Measurements from ENCODE around the gene DYNC1H1.

The DYNC1H1 gene

DNA sequence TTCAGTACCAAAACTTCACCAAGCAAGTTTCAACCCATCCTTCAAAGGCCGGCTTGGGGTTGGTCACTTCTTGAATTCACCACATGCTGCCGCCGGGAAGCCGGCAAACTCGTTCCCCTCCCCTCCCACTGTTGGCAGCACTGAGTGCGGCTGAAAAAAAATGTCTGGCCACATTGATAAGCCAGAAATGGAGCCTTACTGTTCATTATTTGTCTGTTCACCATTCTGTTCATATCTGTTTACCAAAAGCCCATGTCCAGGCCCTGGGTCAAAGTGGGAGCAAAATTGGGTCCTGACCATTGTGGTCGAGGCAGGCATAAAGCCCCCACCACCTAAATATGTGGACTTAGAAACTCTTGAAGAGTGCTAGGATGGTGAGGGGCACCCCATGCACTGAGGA, 129.7 kb downstream of the DYNC1H1 start:
- Histone ChIP-seq H3K36me3 (ENCODE audit: control insufficient read depth, low read length) (no peaks in the 10 kb centered on the region), H3K4me3 (ENCODE audit: low read length) (no peak overlapping the region), H3K27me3 (ENCODE audit: control insufficient read depth, low read length) (no peaks in the 10 kb centered on the region), H3K4me2 (ENCODE audit: low read length) (no peak overlapping the region), H3K79me2 (ENCODE audit: control insufficient read depth, low read length) (no peaks in the 10 kb centered on the region), H3K9me2 (replicated peaks; ENCODE audit: control insufficient read depth, low read length) (no peaks in the 10 kb centered on the region), H3K27ac (ENCODE audit: low read depth, low read length) (no peak overlapping the region), H4K20me1 (ENCODE audit: control insufficient read depth, insufficient read depth, low read depth, low read length) (no peaks in the 10 kb centered on the region), H3K9me3 (ENCODE audit: control insufficient read depth, insufficient read depth, low read length) (no peaks in the 10 kb centered on the region), H3K4me1 (ENCODE audit: control insufficient read depth, low read length) (peaks cover 24% of the 10 kb centered on the region), H3F3A (ENCODE audit: control insufficient read depth, insufficient read depth) (peaks cover 6% of the 10 kb centered on the region)
- TF ChIP-seq, protein P1, sequence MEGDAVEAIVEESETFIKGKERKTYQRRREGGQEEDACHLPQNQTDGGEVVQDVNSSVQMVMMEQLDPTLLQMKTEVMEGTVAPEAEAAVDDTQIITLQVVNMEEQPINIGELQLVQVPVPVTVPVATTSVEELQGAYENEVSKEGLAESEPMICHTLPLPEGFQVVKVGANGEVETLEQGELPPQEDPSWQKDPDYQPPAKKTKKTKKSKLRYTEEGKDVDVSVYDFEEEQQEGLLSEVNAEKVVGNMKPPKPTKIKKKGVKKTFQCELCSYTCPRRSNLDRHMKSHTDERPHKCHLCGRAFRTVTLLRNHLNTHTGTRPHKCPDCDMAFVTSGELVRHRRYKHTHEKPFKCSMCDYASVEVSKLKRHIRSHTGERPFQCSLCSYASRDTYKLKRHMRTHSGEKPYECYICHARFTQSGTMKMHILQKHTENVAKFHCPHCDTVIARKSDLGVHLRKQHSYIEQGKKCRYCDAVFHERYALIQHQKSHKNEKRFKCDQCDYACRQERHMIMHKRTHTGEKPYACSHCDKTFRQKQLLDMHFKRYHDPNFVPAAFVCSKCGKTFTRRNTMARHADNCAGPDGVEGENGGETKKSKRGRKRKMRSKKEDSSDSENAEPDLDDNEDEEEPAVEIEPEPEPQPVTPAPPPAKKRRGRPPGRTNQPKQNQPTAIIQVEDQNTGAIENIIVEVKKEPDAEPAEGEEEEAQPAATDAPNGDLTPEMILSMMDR (IDR thresholded peaks at IDR 0.05; ENCODE audit: low read depth, low read length, poor library complexity, severe bottlenecking) = no peak
- no peak for TF ChIP-seq EZH2phosphoT487 (IDR thresholded peaks at IDR 0.05; ENCODE audit: borderline replicate concordance, low read length)

DNA sequence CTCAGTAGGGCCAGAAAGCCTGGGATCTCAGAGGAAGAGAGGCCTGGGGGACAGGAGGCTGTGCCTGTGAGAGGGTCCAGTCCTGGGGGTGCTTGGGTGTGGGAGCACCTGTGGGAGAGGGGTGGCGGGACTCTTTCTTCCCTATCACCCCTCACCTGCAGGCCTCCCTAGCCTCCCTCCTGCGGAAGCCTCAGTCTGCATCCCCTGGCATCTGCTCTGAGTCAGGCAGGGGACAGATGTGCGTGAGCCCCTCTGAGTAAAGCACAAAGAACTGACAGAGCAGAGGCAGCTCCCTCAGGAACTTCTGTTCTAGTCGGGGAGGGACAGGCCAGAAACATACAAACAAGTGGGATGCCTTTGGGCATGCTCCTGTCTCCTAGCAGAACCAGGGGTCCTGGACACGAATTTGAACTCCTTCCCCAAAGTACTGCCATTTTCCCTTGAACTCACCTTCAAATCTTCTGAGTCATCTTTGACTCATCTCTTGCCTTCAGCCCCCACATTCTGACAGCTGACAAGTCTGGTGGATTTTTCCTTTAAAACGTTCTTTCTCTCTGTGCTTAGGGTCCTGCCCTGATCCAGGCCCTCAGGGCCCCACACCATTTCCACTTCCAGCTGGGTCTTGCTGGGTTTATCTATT, 131.0 kb downstream of the DYNC1H1 start:
- no peak overlapping the region for H3K4me2 ChIP-seq (ENCODE audit: low read length)
- H3K36me3 ChIP-seq (ENCODE audit: control insufficient read depth, low read length) = no peaks in the 10 kb centered on the region
- H3K4me1 ChIP-seq (ENCODE audit: control insufficient read depth, low read length) = peaks cover 12% of the 10 kb centered on the region
- no peaks in the 10 kb centered on the region for H3K79me2 ChIP-seq (ENCODE audit: control insufficient read depth, low read length)
- no peak overlapping the region for H3K4me3 ChIP-seq (ENCODE audit: low read length)
- H3K9me2 ChIP-seq (replicated peaks; ENCODE audit: control insufficient read depth, low read length) = no peaks in the 10 kb centered on the region
- no peaks in the 10 kb centered on the region for H4K20me1 ChIP-seq (ENCODE audit: control insufficient read depth, insufficient read depth, low read depth, low read length)
- TF ChIP-seq EZH2phosphoT487 (IDR thresholded peaks at IDR 0.05; ENCODE audit: borderline replicate concordance, low read length) = no peak
- TF ChIP-seq, protein P1 (IDR thresholded peaks at IDR 0.05; ENCODE audit: low read depth, low read length, poor library complexity, severe bottlenecking) = no peak
- H3K9me3 ChIP-seq (ENCODE audit: control insufficient read depth, insufficient read depth, low read length) = no peaks in the 10 kb centered on the region
- no peak overlapping the region for H3K27ac ChIP-seq (ENCODE audit: low read depth, low read length)
- H3K27me3 ChIP-seq (ENCODE audit: control insufficient read depth, low read length) = no peaks in the 10 kb centered on the region
- no peaks in the 10 kb centered on the region for H3F3A ChIP-seq (ENCODE audit: control insufficient read depth, insufficient read depth)

DNA sequence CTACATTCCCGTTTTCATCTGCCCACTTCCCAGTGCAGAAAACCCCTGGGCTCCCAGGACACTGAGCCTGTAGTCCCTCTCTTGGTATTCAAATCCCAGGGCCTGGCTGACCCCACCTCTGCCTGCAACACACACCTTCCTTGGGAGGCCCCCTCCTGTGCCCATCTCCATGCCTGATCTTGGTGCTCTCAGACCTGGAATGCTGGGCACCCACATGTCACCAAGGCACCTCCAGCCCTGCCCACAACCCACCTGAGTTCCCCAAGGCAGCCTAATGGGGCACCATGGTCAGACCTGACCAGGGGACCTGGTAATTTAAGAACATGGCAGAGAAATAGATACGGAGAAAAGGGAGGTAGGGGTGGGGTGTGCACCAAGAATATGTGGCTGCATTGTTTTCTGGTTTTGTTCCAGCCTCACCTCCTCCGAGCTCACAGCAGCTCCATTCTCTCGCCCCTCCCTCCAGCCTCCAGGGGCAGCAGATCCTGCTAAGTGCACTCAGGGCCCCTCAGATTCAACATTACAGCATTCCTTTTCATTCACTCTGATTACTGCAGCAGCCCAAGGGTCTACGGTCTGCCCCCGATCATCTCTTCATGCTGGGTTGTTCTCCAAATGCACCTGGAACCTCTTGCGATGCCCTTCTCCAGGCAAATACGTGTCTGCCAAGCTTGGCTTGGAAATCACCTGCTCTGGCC, 131.6 kb downstream of the DYNC1H1 start:
- no peak overlapping the region for H3K27ac ChIP-seq (ENCODE audit: low read depth, low read length)
- H4K20me1 ChIP-seq (ENCODE audit: control insufficient read depth, insufficient read depth, low read depth, low read length) = no peaks in the 10 kb centered on the region
- H3K4me1 ChIP-seq (ENCODE audit: control insufficient read depth, low read length) = peaks cover 10% of the 10 kb centered on the region
- no peaks in the 10 kb centered on the region for H3K9me2 ChIP-seq (replicated peaks; ENCODE audit: control insufficient read depth, low read length)
- no peaks in the 10 kb centered on the region for H3F3A ChIP-seq (ENCODE audit: control insufficient read depth, insufficient read depth)
- H3K4me3 ChIP-seq (ENCODE audit: low read length) = no peak overlapping the region
- 0 out of 2 replicates have a peak overlapping the region, but pooled peaks have one; percentile 20 for H3K4me2 ChIP-seq (ENCODE audit: low read length)
- no peaks in the 10 kb centered on the region for H3K9me3 ChIP-seq (ENCODE audit: control insufficient read depth, insufficient read depth, low read length)
- H3K79me2 ChIP-seq (ENCODE audit: control insufficient read depth, low read length) = no peaks in the 10 kb centered on the region
- no peaks in the 10 kb centered on the region for H3K36me3 ChIP-seq (ENCODE audit: control insufficient read depth, low read length)
- H3K27me3 ChIP-seq (ENCODE audit: control insufficient read depth, low read length) = no peaks in the 10 kb centered on the region
- TF ChIP-seq, protein P1 (IDR thresholded peaks at IDR 0.05; ENCODE audit: low read depth, low read length, poor library complexity, severe bottlenecking) = no peak
- TF ChIP-seq EZH2phosphoT487 (IDR thresholded peaks at IDR 0.05; ENCODE audit: borderline replicate concordance, low read length) = no peak
